Cardiac muscle cell (in vitro differentiated cells and primary cell): Measurements from ENCODE around the gene ESRP2. TPM values are rescaled to one million over a fixed set of nuclear protein-coding genes. Genes with fewer than 3 reads are reported as not detected.

Source experiments
- DNase-seq, 2 donors: peaks; one replicate each; pipeline versions ENCODE4 v3.0.0 to v3.0.0-alpha.2; 2010 to 2017; ENCODE audit warnings: low read depth in 1 of 2, low spot score in 1 of 2
- H3K27ac ChIP-seq: fragments of 200-600 bp; sonication (generic); 2 replicates; pipeline ENCODE4 v1.5.1; 2016
- H3K27me3 ChIP-seq: fragments of 200-600 bp; sonication (generic); 2 replicates; pipeline ENCODE4 v1.6.0; 2016; ENCODE audit warnings: control low read depth
- H3K36me3 ChIP-seq: fragments of 200-600 bp; sonication (generic); 2 replicates; pipeline ENCODE4 v1.5.1; 2016; ENCODE audit warnings: control low read depth
- H3K4me1 ChIP-seq: fragments of 200-600 bp; sonication (generic); 2 replicates; pipeline ENCODE4 v1.8.1; 2017; ENCODE audit warnings: low read depth, mild to moderate bottlenecking, mixed run types
- H3K4me3 ChIP-seq: fragments of 200-600 bp; sonication (generic); 2 replicates; pipeline ENCODE4 v1.5.1; 2016; ENCODE audit warnings: mild to moderate bottlenecking
- H3K9me3 ChIP-seq: fragments of 200-600 bp; sonication (generic); 2 replicates; pipeline ENCODE4 v1.5.1; 2017; ENCODE audit warnings: low read depth, mild to moderate bottlenecking, control low read depth
- CTCF ChIP-seq: IDR thresholded peaks from 2 replicates; pipeline ENCODE4 v1.5.1; 2012; ENCODE audit warnings: low read depth, mild to moderate bottlenecking, low read length
- polyA plus RNA-seq: library from polyadenylated mRNA; unstranded; fragments of >200 nt; fragmentation: Nextera tagmentation; extraction: Ambion mirVana; gene quantifications from 2 replicates; pipeline ENCODE4 v1.2.1, GENCODE V29; 2016
- total RNA-seq: library from RNA; depleted of rRNA; stranded (reverse); fragments of >200 nt; gene quantifications from 2 replicates; pipeline ENCODE4 v1.2.3, GENCODE V29; 2016

Gene ESRP2
- total and polyA plus RNA-seq, 2 experiments from 2014 or later: 1.8 to 2.8 TPM

GRCh38 chr16:68235108-68235886, 630 bp downstream of the ESRP2 start:
- TF ChIP-seq CTCF: peak; percentile 17
- Histone ChIP-seq H3K36me3 (no peaks in the 10 kb centered on the region), H3K27ac (no peak overlapping the region), H3K27me3 (peaks cover 39% of the 10 kb centered on the region), H3K9me3 (no peaks in the 10 kb centered on the region), H3K4me1 (peaks cover 13% of the 10 kb centered on the region), H3K4me3 (peak overlapping the region; percentile 30)
- DNase-seq: peak in 1 of 2 donors; percentile 29

- H3K27me3 ChIP-seq: peaks cover 39% of the 10 kb centered on the region
- H3K4me3 ChIP-seq: no peak overlapping the region
- DNase-seq: no peak
- no peaks in the 10 kb centered on the region for H3K9me3 ChIP-seq
- H3K4me1 ChIP-seq: peaks cover 13% of the 10 kb centered on the region
- TF ChIP-seq CTCF: no peak
- H3K27ac ChIP-seq: no peak overlapping the region
- H3K36me3 ChIP-seq: no peaks in the 10 kb centered on the region
Measured at GRCh38 chr16:68234188-68235107, 1.5 kb downstream of the ESRP2 start.

GRCh38 chr16:68233835-68234187, 2.1 kb downstream of the ESRP2 start:
- peaks cover 39% of the 10 kb centered on the region for H3K27me3 ChIP-seq

GRCh38 chr16:68233085-68233834, 2.7 kb downstream of the ESRP2 start:
- Histone ChIP-seq H3K27me3 (peaks cover 39% of the 10 kb centered on the region), H3K4me1 (peaks cover 13% of the 10 kb centered on the region), H3K4me3 (no peak overlapping the region), H3K9me3 (no peaks in the 10 kb centered on the region), H3K36me3 (no peaks in the 10 kb centered on the region), H3K27ac (no peak overlapping the region)
- no peak for TF ChIP-seq CTCF
- no peak for DNase-seq

More at GRCh38 chr16:68233835-68234187, 2.1 kb downstream of the ESRP2 start:
- H3K9me3 ChIP-seq: no peaks in the 10 kb centered on the region
- H3K4me1 ChIP-seq: peaks cover 13% of the 10 kb centered on the region
- DNase-seq: no peak
- no peak for TF ChIP-seq CTCF
- H3K36me3 ChIP-seq: no peaks in the 10 kb centered on the region
- H3K27ac ChIP-seq: no peak overlapping the region
- H3K4me3 ChIP-seq: no peak overlapping the region

GRCh38 chr16:68232335-68232734, 3.6 kb downstream of the ESRP2 start:
- TF ChIP-seq CTCF: no peak
- DNase-seq: no peak
- H3K4me3 ChIP-seq: no peak overlapping the region
- H3K27ac ChIP-seq: no peak overlapping the region
- H3K36me3 ChIP-seq: no peaks in the 10 kb centered on the region
- H3K27me3 ChIP-seq: peaks cover 39% of the 10 kb centered on the region
- no peaks in the 10 kb centered on the region for H3K9me3 ChIP-seq
- H3K4me1 ChIP-seq: peaks cover 18% of the 10 kb centered on the region
